Nephron (organoid): ENCODE data around the gene MGAT5.
A peak's percentile ranks its signal among the peaks of the same experiment; 100 is the strongest.

Experiments
- H3K27ac Mint-ChIP-seq, 3 experiments: 2 replicates each; pipeline ENCODE4 v1.8.0; 2020; ENCODE audit warnings: mixed read lengths in 3 of 3, mild to moderate bottlenecking in 2 of 3, moderate library complexity in 1 of 3
- H3K27me3 Mint-ChIP-seq: 2 replicates; pipeline ENCODE4 v1.8.0; 2021; ENCODE audit warnings: low read depth, mild to moderate bottlenecking, moderate library complexity, mixed read lengths
- H3K36me3 Mint-ChIP-seq: 2 replicates; pipeline ENCODE4 v1.8.0; 2020; ENCODE audit warnings: low read depth, mixed read lengths
- H3K4me1 Mint-ChIP-seq: 2 replicates; pipeline ENCODE4 v1.8.0; 2020; ENCODE audit warnings: mixed read lengths
- H3K4me3 Mint-ChIP-seq, 3 experiments: 2 replicates each; pipeline ENCODE4 v1.8.0; 2020; ENCODE audit warnings: mild to moderate bottlenecking in 3 of 3, mixed read lengths in 3 of 3, moderate library complexity in 2 of 3
- H3K9me3 Mint-ChIP-seq: 2 replicates; pipeline ENCODE4 v1.8.0; 2020; ENCODE audit warnings: mixed read lengths
- TF ChIP-seq, protein P1 (sequence below), 3 experiments: fragments of 200-600 bp; sonication (generic); IDR thresholded peaks; one replicate each; pipeline ENCODE4 v1.5.0; 2021; ENCODE audit warnings: antibody characterized with exemption in 3 of 3; ENCODE audit not compliant: unreplicated experiment in 3 of 3

The MGAT5 gene

DNA sequence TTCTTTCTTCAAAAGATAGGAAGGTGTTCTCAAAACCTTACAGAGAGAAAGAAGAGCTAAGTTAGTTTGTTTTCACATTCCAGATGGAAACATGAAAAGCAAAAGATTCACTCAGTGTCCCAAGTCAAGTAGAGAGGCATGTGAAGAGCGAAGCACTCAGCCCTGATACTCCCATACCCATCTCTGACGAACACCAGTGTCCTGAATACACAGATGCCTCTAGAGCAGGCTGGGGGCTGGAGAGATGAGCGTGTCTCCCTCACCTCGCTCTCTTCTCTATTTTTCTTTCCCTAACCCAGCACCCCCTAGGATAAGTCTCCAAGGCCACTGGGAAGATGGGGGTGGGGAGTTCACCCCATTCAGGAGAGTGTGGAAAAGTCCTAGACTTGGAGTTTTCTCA is 237.2 kb downstream of the MGAT5 start:
- no peaks in the 10 kb centered on the region for H3K36me3 Mint-ChIP-seq
- no peaks in the 10 kb centered on the region for H3K4me1 Mint-ChIP-seq
- no peak overlapping the region for H3K4me3 Mint-ChIP-seq
- TF ChIP-seq, protein P1, sequence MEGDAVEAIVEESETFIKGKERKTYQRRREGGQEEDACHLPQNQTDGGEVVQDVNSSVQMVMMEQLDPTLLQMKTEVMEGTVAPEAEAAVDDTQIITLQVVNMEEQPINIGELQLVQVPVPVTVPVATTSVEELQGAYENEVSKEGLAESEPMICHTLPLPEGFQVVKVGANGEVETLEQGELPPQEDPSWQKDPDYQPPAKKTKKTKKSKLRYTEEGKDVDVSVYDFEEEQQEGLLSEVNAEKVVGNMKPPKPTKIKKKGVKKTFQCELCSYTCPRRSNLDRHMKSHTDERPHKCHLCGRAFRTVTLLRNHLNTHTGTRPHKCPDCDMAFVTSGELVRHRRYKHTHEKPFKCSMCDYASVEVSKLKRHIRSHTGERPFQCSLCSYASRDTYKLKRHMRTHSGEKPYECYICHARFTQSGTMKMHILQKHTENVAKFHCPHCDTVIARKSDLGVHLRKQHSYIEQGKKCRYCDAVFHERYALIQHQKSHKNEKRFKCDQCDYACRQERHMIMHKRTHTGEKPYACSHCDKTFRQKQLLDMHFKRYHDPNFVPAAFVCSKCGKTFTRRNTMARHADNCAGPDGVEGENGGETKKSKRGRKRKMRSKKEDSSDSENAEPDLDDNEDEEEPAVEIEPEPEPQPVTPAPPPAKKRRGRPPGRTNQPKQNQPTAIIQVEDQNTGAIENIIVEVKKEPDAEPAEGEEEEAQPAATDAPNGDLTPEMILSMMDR (IDR thresholded peaks at IDR 0.05; ENCODE audit: unreplicated experiment in 3 of 3): no peak
- H3K9me3 Mint-ChIP-seq: peaks cover 2% of the 10 kb centered on the region
- no peak overlapping the region for H3K27ac Mint-ChIP-seq
- H3K27me3 Mint-ChIP-seq: peaks cover 12% of the 10 kb centered on the region

DNA sequence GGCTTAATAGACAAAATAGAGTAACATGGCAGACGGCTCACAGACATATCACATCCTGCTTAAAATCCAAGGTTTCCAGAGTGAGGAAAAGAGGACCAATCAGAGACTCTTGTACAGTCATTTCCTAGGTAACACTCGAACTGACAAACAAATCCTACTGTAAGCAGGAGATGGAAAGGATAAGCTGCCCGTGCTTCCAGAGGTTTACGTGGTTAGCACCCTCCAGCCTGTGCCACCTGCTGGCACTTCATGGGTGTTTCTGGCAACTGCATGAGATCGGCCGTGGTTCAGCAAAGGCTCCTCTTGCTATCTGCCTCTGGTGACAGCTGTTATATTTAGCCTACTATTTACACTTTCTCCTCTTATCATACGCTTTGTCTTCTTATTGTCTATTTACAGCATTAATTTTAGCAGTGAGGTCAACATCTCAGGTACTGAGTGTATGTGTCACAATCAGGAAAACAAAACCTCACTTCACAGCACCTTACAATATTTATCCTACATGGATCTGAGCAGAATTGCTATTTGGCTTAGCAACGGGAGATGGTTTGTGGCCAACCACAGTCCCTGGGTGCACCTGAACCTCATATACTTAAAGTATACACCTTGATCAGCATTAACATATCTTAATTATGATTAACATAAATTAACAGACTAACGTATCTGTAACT is 238.0 kb downstream of the MGAT5 start:
- H3K4me3 Mint-ChIP-seq: no peak overlapping the region
- peaks cover 15% of the 10 kb centered on the region for H3K27me3 Mint-ChIP-seq
- H3K4me1 Mint-ChIP-seq: no peaks in the 10 kb centered on the region
- TF ChIP-seq, protein P1 (IDR thresholded peaks at IDR 0.05; ENCODE audit: unreplicated experiment in 3 of 3): no peak
- H3K27ac Mint-ChIP-seq: no peak overlapping the region
- H3K9me3 Mint-ChIP-seq: peaks cover 2% of the 10 kb centered on the region
- H3K36me3 Mint-ChIP-seq: no peaks in the 10 kb centered on the region

DNA sequence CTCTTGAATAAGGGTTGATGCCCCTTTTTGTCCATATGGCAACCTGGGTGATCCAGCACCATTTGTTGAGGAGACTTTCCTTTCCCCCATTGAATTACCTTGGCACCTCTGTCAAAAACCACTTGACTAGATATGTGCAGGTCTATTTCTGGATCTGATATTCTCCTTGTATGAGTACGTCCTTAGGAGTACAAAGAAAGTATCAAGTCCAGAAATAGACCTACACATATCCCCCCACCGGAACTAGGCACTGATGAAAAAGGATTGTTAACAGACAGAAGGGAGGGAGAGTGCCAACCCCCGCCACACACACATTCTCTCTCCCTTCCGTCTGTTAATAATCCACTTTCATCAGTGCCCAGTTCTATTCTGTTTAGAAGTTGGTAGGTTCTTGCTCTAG is 239.9 kb downstream of the MGAT5 start:
- no peaks in the 10 kb centered on the region for H3K4me1 Mint-ChIP-seq

DNA sequence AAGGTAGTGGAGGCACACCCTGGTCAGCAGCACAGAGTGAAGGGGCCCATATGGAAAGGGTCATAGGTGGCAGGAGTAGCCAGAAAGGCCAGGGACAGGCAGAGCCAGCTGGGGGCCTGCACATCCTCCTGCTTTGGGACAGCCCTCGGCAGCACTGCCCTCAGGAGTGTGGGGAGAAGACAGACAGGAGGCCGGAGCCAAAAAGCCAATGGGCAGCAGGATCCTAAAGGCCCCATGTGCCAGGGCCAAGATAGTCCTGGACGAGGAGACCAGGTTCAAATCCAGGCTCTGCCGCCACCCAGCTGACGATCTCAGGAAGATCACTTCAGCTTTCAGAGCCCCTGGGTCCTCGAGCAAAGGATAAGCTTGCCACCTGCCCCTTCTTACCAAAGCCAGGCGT is 244.8 kb downstream of the MGAT5 start:
- Mint-ChIP-seq H3K4me1 (peaks cover 6% of the 10 kb centered on the region), H3K27me3 (peaks cover 4% of the 10 kb centered on the region), H3K27ac (no peak overlapping the region), H3K9me3 (no peaks in the 10 kb centered on the region), H3K36me3 (no peaks in the 10 kb centered on the region), H3K4me3 (no peak overlapping the region)
- TF ChIP-seq, protein P1 (IDR thresholded peaks at IDR 0.05; ENCODE audit: unreplicated experiment in 3 of 3): no peak

More for the DNA sequence above, 239.9 kb downstream of the MGAT5 start:
- Mint-ChIP-seq H3K27ac (no peak overlapping the region), H3K9me3 (peaks cover 2% of the 10 kb centered on the region), H3K4me3 (no peak overlapping the region), H3K36me3 (no peaks in the 10 kb centered on the region), H3K27me3 (peaks cover 16% of the 10 kb centered on the region)
- TF ChIP-seq, protein P1 (IDR thresholded peaks at IDR 0.05; ENCODE audit: unreplicated experiment in 3 of 3): no peak

DNA sequence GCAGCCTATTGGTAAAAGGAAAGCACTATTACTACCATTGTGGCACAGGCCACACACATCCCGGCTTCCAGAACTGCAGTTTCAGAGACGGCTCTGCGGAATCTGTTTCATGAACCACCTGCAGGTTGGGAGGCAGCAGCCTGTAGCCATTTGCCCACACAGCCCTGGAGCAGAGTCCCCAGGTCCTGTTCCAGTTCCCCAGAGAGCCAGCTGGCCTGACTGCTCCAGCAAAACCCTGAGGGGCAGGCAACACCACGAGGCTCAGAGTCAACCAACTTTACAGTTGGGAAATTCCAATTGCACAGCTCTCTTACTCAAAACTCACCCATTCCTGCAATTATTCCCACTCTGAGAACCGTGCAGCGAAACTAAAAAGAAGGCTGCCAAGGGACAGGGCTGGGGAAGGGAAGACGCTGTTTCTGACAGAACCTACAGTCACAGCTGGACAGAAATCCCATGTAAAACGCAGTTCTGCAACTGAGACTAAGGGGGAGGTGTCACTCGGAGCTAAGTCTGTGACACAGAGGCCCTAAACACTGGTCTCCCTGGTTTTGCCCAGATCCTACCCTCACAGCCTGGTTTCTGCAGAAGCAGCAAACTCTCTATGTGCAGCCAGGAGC is 245.5 kb downstream of the MGAT5 start:
- H3K9me3 Mint-ChIP-seq: no peaks in the 10 kb centered on the region
- peak overlapping the region in 2 of 3 experiments; percentile 27 to 59 for H3K27ac Mint-ChIP-seq
- TF ChIP-seq, protein P1 (IDR thresholded peaks at IDR 0.05; ENCODE audit: unreplicated experiment in 3 of 3): no peak
- H3K4me3 Mint-ChIP-seq: no peak overlapping the region
- H3K4me1 Mint-ChIP-seq: peaks cover 6% of the 10 kb centered on the region
- no peaks in the 10 kb centered on the region for H3K36me3 Mint-ChIP-seq
- H3K27me3 Mint-ChIP-seq: peaks cover 4% of the 10 kb centered on the region
